MM.1S (cell line): Measurements from ENCODE around the gene TEX2.
A peak's percentile ranks its signal among the peaks of the same experiment; 100 is the strongest.

ENCODE experiments used
- DNase-seq: peaks from one replicate; pipeline ENCODE4 v3.0.0-alpha.2; 2015
- H2AFZ ChIP-seq: fragments of 300-600 bp; sonication (generic); 2 replicates; pipeline ENCODE4 v1.6.0; 2016; ENCODE audit warnings: antibody characterized with exemption, low read length
- H3F3A ChIP-seq: fragments of 300-600 bp; sonication (generic); 2 replicates; pipeline ENCODE4 v1.6.1; 2016; ENCODE audit warnings: mild to moderate bottlenecking, antibody characterized with exemption, low read length, moderate library complexity, mixed read lengths; ENCODE audit not compliant: insufficient read depth
- H3K27ac ChIP-seq: fragments of 300-600 bp; sonication (generic); 2 replicates; pipeline ENCODE4 v1.5.1; 2016; ENCODE audit warnings: mild to moderate bottlenecking, low read length
- H3K27me3 ChIP-seq: fragments of 300-600 bp; sonication (generic); replicated peaks from 2 replicates; pipeline ENCODE4 v1.6.0; 2016; ENCODE audit warnings: low read length; ENCODE audit not compliant: insufficient read depth
- H3K36me3 ChIP-seq: fragments of 300-600 bp; sonication (generic); replicated peaks from 2 replicates; pipeline ENCODE4 v1.6.1; 2016; ENCODE audit warnings: mild to moderate bottlenecking, low read length, mixed read lengths; ENCODE audit not compliant: insufficient read depth
- H3K4me1 ChIP-seq: fragments of 300-600 bp; sonication (generic); 2 replicates; pipeline ENCODE4 v1.6.1; 2016; ENCODE audit warnings: low read length, mixed read lengths
- H3K4me2 ChIP-seq: fragments of 300-600 bp; sonication (generic); 2 replicates; pipeline ENCODE4 v1.6.0; 2016; ENCODE audit warnings: low read depth, low read length
- H3K4me3 ChIP-seq: fragments of 300-600 bp; sonication (generic); 2 replicates; pipeline ENCODE4 v1.5.1; 2016; ENCODE audit warnings: low read length, mixed read lengths
- H3K79me2 ChIP-seq: fragments of 300-600 bp; sonication (generic); 2 replicates; pipeline ENCODE4 v1.6.1; 2016; ENCODE audit warnings: mixed run types, low read length, mixed read lengths
- H3K9ac ChIP-seq: fragments of 300-600 bp; sonication (generic); 2 replicates; pipeline ENCODE4 v1.6.1; 2016; ENCODE audit warnings: low read length, mixed read lengths
- H3K9me2 ChIP-seq: fragments of 300-600 bp; sonication (generic); replicated peaks from 2 replicates; pipeline ENCODE4 v1.6.1; 2016; ENCODE audit warnings: mild to moderate bottlenecking, low read length, mixed read lengths; ENCODE audit not compliant: insufficient read depth
- H3K9me3 ChIP-seq: fragments of 300-600 bp; sonication (generic); replicated peaks from 2 replicates; pipeline ENCODE4 v1.6.1; 2016; ENCODE audit warnings: mild to moderate bottlenecking, low read length, mixed read lengths; ENCODE audit not compliant: insufficient read depth
- H4K20me1 ChIP-seq: fragments of 300-600 bp; sonication (generic); 2 replicates; pipeline ENCODE4 v1.6.1; 2016; ENCODE audit warnings: mild to moderate bottlenecking, low read length, moderate library complexity, mixed read lengths; ENCODE audit not compliant: insufficient read depth
- EZH2 ChIP-seq: fragments of 300-600 bp; sonication (generic); optimal IDR thresholded peaks from 2 replicates; pipeline ENCODE3; 2017; ENCODE audit warnings: low read depth, mild to moderate bottlenecking, antibody characterized with exemption, low read length, mixed read lengths
- EZH2phosphoT487 ChIP-seq: fragments of 300-600 bp; sonication (generic); IDR thresholded peaks from 2 replicates; pipeline ENCODE4 v1.6.1; 2018; ENCODE audit warnings: antibody characterized with exemption, low read length
- TF ChIP-seq, protein P1 (sequence below): fragments of 300-600 bp; sonication (generic); IDR thresholded peaks from 2 replicates; pipeline ENCODE4 v1.5.1; 2016; ENCODE audit warnings: antibody characterized with exemption, low read length, mixed read lengths

TEX2 gene

DNA sequence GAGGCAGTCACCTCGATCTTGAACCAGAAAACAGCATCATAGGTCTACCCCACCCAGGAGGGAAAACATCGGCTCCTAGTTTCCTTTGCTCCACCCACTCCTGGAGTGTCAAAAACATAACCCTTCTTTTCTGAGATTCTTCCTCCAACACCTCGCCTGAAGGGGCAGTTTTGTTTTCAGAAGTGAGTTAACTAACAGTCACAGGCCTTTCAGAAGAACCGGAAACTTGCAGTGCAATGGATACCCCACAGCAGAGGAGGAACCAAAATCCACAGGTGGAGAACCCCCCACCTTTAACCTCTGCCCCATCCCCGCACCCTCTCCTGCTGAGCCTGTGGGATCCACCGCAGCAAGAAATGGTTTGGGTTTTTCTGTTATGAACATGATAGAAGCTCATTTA is 7.8 kb upstream of the TEX2 start:
- Histone ChIP-seq H3K4me1 (peaks cover 32% of the 10 kb centered on the region), H2AFZ (peak overlapping the region; percentile 57), H3K4me2 (peak overlapping the region; percentile 82), H3K9me2 (no peaks in the 10 kb centered on the region), H3K27ac (peak overlapping the region; percentile 88), H3K27me3 (no peaks in the 10 kb centered on the region), H3F3A (peaks cover 25% of the 10 kb centered on the region), H3K36me3 (no peaks in the 10 kb centered on the region), H3K9me3 (no peaks in the 10 kb centered on the region), H4K20me1 (no peaks in the 10 kb centered on the region), H3K4me3 (peak overlapping the region; percentile 52), H3K9ac (peak overlapping the region; percentile 35), H3K79me2 (no peaks in the 10 kb centered on the region)
- TF ChIP-seq, protein P1, sequence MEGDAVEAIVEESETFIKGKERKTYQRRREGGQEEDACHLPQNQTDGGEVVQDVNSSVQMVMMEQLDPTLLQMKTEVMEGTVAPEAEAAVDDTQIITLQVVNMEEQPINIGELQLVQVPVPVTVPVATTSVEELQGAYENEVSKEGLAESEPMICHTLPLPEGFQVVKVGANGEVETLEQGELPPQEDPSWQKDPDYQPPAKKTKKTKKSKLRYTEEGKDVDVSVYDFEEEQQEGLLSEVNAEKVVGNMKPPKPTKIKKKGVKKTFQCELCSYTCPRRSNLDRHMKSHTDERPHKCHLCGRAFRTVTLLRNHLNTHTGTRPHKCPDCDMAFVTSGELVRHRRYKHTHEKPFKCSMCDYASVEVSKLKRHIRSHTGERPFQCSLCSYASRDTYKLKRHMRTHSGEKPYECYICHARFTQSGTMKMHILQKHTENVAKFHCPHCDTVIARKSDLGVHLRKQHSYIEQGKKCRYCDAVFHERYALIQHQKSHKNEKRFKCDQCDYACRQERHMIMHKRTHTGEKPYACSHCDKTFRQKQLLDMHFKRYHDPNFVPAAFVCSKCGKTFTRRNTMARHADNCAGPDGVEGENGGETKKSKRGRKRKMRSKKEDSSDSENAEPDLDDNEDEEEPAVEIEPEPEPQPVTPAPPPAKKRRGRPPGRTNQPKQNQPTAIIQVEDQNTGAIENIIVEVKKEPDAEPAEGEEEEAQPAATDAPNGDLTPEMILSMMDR, result 0 out of 2 replicates have a peak, but pooled peaks have one; percentile 11
- no peak for TF ChIP-seq EZH2phosphoT487
- no peak for TF ChIP-seq EZH2
- DNase-seq, result peak; percentile 84

DNA sequence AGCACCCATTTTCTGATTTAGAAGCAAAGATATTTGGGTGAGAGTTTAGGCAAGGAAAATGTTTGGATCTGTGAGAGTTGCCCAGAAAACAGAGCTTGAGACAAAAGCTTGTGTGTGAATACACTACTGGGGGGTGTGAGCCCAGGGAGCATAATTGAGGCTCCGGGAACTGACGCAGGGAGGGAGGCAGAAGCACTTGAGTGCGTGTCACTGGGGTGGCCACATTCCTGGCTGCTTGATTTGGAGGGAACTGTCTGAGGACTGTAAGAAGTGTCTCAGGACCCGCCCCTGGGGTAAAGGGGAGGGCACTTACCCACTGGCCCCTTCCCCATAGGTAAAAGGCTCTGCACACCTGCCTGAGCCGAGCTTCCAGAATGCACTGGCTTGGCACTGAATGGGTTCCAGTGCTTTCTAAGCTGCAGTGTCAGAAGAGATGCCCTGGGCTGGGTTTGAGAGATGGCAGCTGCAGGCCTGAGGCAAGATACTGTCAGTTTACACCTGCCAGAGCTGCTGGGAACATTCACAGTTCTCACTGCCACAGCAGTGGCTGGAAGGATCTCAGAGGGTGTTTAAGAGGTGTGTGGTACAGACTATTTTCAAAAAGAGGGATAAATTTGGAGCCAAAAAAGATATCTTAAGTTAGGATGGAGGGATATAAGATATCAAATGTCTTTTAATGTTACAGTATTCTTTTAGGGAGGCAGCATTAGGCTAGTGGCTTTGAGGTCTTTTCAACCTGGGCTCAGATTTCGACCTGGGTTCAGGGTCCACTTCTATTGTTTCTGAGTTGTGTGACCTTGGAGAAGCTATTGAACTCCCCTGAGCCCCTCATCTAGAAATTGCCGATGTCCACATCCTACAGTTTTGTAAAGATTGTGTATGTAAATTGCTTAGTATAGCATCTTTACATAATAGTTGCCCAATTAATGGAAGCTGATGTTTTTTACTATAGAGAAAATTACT is 6.9 kb upstream of the TEX2 start:
- TF ChIP-seq EZH2 (no peak), EZH2phosphoT487 (no peak)
- TF ChIP-seq, protein P1, result no peak
- no peaks in the 10 kb centered on the region for H3K79me2 ChIP-seq
- peaks cover 25% of the 10 kb centered on the region for H3F3A ChIP-seq
- H3K9me2 ChIP-seq, result no peaks in the 10 kb centered on the region
- peak overlapping the region; percentile 88 for H3K27ac ChIP-seq
- H3K36me3 ChIP-seq, result no peaks in the 10 kb centered on the region
- H3K9ac ChIP-seq, result peak overlapping the region; percentile 35
- no peaks in the 10 kb centered on the region for H3K9me3 ChIP-seq
- peak overlapping the region; percentile 82 for H3K4me2 ChIP-seq
- H2AFZ ChIP-seq, result peak overlapping the region; percentile 57
- peak; percentile 55 for DNase-seq
- H3K27me3 ChIP-seq, result no peaks in the 10 kb centered on the region
- H3K4me3 ChIP-seq, result peak overlapping the region; percentile 52
- peaks cover 32% of the 10 kb centered on the region for H3K4me1 ChIP-seq
- H4K20me1 ChIP-seq, result no peaks in the 10 kb centered on the region

DNA sequence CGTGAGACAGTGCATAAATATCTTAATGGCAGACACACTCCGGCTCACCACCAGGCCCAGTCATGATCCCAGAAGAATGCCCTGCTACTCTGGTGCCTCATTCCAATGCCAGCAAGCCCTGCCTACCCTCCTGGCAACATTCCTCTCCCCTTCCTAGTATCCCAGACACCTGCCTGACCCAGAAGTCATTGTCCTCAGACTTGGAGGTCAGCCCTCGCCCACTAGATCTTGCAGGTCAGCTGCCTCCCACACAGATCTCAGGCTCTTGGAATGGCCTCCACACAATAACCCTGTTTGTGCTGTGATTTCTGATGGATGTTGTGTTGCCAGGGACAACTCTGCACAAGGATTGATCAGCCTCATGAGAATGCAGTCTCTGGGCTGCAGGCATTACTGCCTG is 1.8 kb upstream of the TEX2 start:
- H3K27ac ChIP-seq, result no peak overlapping the region
- TF ChIP-seq EZH2 (no peak), EZH2phosphoT487 (no peak)
- TF ChIP-seq, protein P1, result no peak
- H3K79me2 ChIP-seq, result peaks cover 30% of the 10 kb centered on the region
- peaks cover 27% of the 10 kb centered on the region for H3K4me1 ChIP-seq
- no peaks in the 10 kb centered on the region for H3K9me2 ChIP-seq
- DNase-seq, result no peak
- H2AFZ ChIP-seq, result no peak overlapping the region
- no peaks in the 10 kb centered on the region for H3K9me3 ChIP-seq
- no peaks in the 10 kb centered on the region for H4K20me1 ChIP-seq
- H3K4me2 ChIP-seq, result no peak overlapping the region
- H3K4me3 ChIP-seq, result no peak overlapping the region
- H3F3A ChIP-seq, result peaks cover 19% of the 10 kb centered on the region
- no peaks in the 10 kb centered on the region for H3K36me3 ChIP-seq
- no peak overlapping the region for H3K9ac ChIP-seq
- no peaks in the 10 kb centered on the region for H3K27me3 ChIP-seq
